GM21526 (cell line): ENCODE results near the gene FBXW9.
"Not testable (repeated sequence)": the region's sequence is repeated elsewhere in the genome, so short reads cannot be mapped to it uniquely, and the experiment has no call there.

Source experiments
- ATAC-seq: cut with Tn5 transposase; IDR thresholded peaks from one replicate; pipeline ENCODE4 v1.9.1; 2021; ENCODE audit warnings: moderate library complexity; ENCODE audit not compliant: unreplicated experiment, low FRiP score

Gene FBXW9

DNA sequence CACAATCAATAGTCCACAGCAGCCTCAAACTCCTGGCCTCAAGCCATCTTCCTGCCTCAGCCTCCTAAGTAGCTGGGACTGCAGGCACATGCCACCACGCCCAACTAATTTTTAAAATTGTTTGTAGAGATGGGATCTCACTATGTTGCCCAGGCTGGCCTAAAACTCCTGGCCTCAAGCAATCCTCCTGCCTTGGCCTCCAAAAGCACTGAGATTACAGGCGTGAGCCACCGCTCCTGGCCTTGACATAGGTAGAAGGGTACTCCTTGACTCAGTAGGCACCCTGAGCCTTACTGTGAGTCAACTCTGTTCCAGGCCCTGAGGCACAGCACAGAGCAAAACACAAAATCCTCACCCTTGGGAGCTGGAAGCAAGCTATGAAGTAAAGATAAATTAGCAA lies 19.5 kb upstream of the FBXW9 start:
- no peak for ATAC-seq

DNA sequence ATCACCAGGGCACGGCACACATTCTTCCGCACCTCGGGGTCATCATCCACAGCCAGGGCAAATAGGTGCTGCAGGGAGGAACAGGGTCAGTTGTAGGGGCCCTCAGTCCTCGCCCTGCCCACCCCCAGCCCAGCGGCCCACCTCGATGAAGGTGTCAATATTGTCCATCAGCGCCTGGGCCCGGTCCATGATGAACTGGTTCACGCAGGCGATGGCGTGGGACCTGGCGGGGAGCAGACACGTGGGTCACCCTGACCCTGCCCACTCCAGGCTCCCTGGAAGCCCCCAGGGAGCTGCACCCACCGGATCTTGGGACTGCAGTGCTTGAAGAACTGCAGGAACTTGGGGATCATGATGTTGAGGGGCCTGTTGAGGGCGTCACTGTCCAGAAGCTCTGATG lies 18.7 kb upstream of the FBXW9 start:
- no peak for ATAC-seq

DNA sequence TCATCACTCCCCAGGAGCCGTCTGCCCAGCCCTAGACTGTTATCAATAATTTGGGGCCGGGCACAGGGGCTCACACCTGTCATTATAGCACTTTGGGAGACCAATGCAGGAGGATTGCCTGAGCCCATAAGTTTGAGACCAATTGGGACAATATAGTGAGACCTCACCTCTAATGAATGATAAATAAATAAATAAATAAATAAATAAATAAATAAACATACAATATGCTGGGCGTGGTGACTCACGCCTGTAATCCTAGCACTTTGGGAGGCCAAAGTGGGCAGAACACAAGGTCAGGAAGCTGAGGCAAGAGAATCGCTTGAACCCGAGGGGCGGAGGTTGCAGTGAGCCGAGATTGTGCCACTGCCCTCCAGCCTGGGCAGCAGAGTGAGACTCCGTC lies 16.9 kb upstream of the FBXW9 start:
- not testable (repeated sequence) for ATAC-seq

DNA sequence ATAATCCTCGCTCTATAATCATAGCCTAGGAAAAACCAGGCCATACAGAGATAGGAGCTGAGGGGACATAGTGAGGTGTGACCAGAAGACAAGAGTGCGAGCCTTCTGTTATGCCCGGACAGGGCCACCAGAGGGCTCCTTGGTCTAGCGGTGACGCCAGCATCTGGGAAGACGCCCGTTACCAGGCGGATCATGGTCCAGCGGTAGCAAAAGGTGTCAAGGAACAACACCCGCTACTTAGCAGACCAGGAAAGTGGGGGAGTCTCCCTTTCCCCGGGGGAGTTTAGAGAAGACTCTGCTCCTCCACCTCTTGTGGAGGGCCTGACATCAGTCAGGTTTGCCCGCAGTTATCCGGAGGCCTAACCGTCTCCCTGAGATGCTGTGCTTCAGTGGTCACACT lies 15.6 kb upstream of the FBXW9 start:
- not testable (repeated sequence) for ATAC-seq

DNA sequence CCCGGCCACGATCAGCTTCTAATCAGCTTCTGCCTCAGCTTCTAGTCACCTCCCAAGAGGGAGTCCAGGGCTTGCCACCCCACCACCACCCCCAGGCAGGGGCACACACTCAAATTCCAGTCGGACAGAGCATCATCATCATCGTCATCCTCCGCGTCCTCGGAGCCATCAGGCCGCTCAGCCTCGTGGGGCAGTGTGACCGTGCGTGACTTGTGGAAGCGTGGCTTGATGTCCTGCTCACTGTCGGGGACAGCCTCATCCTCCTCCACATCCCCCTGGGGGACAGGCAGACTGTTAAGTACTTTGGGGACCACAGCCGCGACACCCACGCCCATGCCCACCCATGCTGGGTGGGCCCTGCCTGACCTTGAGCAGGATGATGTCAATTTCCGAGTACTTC lies 14.8 kb upstream of the FBXW9 start:
- ATAC-seq = no peak

DNA sequence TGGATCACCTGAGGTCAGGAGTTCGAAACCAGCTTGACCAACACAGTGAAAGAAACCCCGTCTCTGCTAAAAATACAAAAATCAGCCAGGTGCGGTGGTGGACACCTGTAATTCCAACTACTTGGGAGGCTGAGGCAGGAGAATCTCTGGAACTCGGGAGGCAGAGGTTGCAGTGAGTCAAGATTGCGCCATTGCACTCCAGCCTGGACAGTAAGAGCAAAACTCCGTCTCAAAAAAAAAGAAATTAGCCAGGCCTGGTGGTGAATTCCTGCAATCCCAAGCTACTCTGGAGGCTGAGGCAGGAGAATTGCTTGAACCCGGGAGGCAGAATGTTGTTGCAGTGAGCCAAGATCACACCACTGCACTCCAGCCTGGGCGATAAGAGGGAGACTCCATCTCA lies 12.2 kb upstream of the FBXW9 start:
- no peak for ATAC-seq

DNA sequence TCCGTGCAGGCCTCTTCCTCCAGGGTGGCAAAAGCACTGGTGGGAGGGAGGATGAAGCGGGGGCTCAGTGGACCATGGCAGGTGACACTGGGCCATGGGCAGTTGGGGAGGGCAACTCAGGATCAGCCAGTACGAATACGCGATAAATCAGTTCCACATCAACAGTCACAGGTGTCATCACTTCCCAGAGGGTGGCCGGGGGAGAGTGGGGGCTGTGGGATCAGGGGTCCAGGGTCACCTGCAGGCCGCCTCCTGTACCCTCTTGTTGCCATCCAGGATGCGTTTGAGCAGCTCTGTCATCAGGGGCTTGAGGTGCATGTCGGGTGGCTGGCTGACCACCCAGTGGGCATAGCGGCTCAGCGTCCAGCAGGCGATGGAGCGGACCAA lies 9.9 kb upstream of the FBXW9 start:
- ATAC-seq = no peak

DNA sequence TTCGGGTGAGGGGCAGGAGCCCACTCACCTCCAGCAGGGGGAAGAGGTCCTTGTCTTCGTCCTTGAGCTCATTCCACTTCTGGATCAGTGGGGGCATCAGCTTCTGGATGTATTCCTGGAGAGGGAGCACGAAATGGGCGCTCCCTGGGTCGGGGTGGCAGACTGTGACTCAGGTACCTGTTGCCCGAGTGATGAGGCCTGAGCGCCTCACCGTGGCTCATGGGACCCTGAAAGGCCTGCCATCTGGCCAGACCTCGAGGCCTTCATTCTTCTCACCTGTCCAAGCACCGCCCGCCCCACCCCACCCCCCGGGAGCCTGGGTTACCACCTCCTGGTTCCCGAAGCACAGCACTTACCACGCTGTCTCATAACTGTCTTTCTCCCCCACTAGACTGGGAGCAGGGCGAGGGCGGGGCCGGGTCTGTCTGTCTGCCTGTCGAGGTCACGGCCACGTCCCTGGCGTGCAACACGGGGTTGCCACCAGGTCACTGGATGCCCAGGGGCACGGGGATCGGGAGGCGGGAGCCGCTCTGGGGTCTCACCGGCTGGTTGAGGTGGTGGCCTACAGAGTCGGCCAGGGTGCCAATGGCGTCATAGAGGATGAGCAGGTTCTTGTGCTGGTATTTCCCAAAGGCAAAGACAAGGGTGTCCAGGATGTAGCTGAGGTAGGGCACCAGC lies 9.4 kb upstream of the FBXW9 start:
- no peak for ATAC-seq

DNA sequence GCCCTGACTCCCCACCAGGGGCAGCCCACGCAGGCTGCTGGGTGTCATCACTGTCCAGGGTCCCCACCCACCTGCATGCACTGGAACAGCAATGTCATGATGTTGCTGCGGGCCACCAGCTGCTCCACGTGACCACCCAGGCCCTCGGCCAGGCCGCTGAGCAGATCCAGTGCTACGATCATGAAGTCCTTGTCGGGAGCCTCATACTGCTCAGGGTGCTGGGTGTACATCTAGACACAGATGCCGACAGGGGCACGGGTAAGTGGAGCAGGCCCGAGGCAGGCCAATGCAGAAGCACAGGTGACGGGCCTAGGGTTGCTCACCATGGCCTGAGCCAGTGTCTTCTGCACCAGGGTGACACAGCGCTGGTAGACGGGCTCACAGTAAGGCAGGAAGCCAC lies 8.7 kb upstream of the FBXW9 start:
- no peak for ATAC-seq

DNA sequence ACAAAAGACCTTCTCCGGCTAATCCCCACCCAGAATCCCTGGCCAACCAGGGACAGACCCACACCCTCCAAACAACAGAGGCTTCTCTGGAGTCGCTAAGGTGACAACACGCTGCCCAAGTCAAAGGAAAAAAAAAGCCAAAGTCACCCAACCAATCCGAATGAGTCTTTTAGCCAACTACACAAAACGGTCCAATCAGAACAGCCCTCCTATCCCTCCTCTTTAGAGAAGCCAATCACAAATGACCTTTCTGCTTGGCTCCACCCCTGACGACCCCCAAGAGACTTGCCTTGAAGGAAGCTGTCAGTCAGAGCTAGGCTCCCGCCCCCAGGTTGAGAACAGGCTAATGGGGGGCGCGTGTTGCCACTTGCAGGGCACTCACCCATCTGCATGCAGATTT lies 6.6 kb upstream of the FBXW9 start:
- ATAC-seq = no peak

DNA sequence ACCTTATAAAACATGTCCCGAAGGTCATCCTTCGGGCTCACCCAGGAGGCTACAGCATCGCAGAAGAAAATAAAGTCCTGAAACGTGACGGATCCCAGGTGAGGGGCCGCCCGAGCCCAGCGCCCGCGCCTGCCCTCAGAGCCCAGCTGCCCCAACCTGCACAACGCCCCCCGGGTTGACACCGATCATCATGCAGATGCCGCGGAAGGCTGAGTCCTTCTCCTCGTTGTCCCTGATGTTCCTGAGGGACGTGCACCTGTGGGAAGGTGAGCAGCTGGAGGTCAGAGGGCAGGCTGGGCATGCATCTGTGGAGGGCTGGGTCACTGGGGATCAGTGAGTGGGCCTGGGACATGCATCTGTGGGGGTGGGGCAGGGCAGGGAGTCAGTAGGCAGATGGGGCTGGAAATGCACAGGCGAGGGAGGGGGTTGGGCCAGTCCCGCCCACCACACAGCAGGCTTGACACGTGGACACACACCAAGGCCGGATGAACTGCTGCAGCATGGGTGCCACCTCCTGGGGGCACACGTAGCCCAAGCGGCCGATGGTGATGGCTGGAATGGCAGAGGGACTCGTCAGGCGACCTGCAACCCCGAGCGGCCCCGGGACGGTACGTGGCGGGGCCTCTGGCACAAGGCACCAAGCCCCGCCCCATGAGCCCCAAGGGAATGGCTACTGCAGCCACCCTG lies 5.3 kb upstream of the FBXW9 start:
- ATAC-seq = no peak

DNA sequence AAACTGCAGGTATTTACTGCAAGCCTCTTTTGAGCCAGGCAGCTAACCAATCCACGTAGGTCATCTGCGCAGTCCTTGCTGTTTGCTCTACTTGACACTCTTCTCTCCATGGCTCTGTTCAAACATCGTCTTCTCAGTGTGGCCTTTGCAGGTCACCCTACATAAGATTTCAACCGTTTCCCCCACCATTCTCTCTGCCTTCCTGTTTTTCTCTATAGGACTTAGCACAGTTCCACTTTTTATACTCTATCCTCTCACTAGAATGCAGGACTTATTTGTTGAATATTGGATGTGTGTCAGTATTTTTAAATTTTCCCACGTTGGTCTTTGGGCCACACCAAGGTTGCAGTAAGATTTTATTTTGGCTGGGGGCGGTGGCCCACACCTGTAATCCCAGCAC lies 1.7 kb upstream of the FBXW9 start:
- no peak for ATAC-seq

DNA sequence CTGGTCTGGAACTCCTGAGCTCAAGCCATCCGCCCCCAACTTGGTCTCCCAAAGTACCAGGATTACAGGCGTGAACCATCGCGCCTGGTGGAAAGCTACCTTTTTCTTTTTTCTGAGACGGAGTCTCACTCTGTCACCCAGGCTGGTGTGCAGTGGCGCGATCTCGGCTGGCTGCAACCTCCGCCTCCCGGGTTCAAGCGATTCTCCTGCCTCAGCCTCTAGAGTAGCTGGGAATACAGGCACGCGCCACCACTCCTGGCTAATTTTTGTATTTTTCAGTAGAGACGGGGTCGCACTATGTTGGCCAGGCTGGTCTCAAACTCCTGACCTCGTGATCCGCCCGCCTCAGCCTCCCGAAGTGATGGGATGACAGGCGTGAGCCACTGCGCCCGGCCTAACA lies 994 bp upstream of the FBXW9 start:
- ATAC-seq = not testable (repeated sequence)

DNA sequence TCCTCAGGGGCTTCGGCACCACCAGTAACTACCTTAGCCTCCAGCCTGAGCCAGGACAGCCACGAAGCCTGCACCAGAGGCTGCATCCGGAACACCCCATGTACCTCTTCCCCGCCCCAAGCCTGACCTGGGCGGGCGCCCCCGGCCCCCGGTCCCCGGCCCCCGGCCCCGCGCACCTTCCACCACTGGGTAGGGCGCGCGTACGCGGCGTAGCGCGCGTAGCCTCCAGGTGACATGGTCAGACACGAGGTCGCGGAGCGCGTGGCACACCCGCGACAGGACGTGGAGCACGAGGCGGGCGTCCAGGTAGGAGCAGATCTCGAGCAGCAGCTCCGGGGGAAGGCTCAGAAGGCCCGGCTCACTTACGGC lies 450 bp downstream of the FBXW9 start:
- ATAC-seq = peak; percentile 22

DNA sequence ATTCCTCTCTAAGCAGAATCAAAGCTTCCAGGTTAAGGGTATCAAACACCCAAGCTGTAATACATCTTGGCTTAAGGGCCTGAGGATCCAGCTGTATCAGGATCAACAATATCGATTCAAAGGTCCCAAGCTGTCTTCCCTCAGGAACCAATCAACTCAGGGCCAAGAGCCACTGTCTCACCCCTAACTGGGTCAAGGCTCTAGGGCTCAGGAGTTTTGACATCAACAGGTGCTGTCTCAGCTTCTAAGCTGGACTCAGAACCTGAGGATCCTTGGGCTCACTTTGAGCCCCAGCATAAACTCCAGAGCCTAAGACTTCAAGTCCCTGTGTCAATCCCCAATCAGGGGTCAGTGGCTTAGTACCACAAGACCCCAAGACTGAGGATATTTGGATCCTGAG lies 917 bp downstream of the FBXW9 start:
- no peak for ATAC-seq

DNA sequence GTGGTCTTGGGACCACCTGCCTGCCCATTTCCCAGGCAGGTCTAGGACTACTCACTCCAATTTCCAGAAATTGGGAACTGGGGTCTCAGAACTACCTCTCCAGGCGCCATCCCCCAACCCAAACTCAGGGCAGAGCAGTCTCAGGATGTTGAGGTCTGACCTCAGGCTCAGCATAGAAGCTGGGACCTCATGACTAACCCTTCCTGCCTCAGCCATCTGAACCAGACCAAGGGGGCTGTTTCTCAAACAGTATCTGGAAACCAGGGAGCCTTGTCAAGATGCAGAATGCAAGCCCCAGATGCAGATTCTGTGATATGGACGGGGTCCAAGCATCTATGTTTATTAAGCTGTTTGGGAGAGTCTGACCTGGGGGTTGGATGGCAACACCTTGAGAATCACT lies 1.3 kb downstream of the FBXW9 start:
- no peak for ATAC-seq

DNA sequence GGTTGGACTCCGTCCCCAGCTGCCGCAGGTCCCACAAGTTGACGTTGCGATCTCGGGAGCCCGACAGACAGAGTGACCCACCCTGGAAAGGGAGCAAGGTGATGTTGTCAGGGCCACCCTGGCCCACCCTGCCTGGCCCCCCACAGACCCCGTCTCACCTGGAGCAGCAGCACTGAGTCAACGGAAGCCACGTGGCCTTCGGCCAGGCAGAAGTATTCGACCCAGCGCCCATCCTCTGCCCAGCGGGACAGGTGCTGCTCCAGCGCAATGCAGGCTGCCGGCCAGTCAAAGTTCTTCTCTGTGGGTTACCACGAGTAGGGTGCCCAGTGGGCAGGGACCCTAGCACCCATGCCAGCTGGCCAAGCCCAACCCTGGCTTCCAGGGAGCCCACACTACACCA lies 1.8 kb downstream of the FBXW9 start:
- ATAC-seq = no peak

DNA sequence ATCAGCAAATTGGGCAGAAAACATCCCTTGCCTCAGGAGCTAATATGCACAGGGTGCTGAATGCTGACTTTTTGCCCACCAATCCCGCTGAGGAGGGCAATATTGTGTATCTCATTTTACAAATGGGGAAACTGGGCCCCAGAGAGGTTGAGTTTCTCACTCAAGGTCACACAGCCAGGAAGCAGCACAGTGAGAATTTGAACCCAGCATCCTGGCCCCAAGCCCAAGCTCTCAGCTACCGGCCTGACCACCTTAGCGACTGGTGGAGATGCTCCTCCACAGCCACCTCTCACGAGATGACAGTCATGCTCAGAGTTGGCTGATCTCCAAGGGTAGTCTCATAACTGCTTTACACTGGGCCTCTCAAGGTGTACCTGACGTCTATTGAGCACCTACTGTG lies 3.5 kb downstream of the FBXW9 start:
- no peak for ATAC-seq

DNA sequence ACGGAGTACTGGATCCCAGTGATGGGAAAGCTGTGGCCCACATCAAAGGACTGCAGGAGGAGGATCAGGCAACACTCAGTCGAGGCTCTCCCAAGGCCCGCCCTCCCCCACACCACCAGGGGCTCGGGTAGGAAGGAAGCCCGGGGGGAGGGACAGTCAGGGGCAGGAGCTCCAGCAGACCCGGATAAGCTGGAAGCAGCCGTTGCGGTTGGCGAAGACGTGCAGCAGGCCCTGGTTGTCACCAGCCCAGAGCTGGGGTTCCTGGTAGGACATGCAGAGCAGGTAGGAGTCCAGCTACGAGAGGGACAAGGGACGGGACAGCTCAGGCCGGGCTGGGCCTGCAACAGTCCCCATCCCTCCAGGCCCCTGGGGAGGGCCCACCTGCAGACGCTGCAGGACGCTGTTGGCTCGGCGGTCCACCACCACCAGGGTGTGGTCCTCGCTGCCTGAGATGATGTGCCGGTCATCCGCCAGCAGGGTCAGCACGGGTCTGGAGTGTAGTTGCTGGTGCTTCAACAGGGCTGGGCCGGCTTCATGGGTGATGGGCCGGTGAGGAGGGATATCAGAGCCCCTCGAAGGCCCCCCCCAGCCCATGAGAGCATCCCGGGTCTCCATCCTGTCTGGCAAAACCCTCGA lies 6.7 kb downstream of the FBXW9 start:
- ATAC-seq = no peak

DNA sequence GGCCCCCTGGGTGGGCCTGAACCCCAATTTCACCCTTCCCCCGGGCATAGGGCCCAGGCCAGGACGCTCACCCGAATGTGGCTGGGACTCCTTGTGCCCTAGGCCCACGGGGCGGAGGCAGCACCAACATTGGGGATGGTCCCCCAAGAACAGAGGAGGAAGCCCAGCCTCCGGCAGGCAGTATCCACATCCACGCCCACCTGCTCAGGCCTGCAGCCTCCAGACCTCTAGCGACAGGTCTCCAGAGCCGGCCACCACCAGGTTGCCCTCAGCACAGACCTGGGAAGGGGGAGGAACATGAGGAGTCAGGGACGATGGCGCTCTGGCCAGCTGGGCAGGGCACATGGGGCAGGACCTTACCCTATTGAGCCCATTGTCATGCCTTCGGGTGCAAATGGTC lies 7.4 kb downstream of the FBXW9 start:
- no peak for ATAC-seq

DNA sequence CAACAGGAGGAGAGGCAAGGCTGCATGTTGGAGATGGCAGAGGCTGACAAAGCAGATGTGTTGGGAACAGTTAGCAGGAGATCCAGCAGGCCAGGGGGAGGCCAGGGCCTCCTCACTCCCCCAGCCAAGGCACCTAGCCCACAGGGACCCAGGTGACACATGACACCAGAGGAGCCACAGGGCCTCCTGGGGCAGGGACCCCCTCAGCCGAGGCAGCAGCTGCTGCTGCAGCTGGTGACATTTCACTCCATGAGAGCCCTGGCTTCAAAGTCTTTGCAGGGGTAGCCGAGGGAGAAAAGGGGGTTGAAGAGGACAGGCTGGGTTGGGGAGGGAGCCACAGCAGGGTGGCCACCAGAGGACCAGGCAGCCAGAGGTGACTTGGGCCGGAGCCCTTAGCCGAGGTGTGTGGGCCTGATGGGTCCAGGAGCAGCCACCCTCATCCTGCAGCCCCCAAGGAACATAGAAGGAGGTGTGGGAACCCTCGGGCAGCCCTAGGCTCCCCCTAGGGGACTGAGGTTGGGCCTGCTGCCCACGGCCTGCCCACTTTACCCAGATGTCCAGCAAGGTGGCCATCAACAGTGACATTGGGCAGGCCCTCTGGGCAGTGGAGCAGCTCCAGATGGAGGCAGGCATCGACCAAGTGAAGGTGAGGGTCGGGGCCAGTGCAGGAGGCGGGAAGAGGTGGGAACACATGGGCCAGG lies 8.8 kb downstream of the FBXW9 start, which contains the start of gene GNG14:
TSS of gene GNG14 (plus strand) at position 503 of the 701 bp plus-strand sequence. CDS start at position 554, 51 bp downstream.
- no peak for ATAC-seq
